HEK293 (cell line): Measurements from ENCODE around the gene C19orf38.
"Not testable (repeated sequence)": the region's sequence is repeated elsewhere in the genome, so short reads cannot be mapped to it uniquely, and the experiment has no call there.

Experiments
- CTCF ChIP-seq: fragments of 450-650 bp; formaldehyde crosslinking; IDR thresholded peaks from 2 replicates; pipeline ENCODE4 v1.5.1; 2016; ENCODE audit warnings: missing biosample characterization, missing genetic modification characterization
- MEIS1 ChIP-seq: sonication (generic); formaldehyde crosslinking; IDR thresholded peaks from 2 replicates; pipeline ENCODE4 v1.8.1; 2022; ENCODE audit warnings: missing genetic modification reagents, mild to moderate bottlenecking, borderline replicate concordance
- ZBTB1 ChIP-seq: fragments of 450-650 bp; formaldehyde crosslinking; IDR thresholded peaks from 2 replicates; pipeline ENCODE4 v1.5.1; 2016; ENCODE audit warnings: missing biosample characterization, missing genetic modification characterization
- ZBTB49 ChIP-seq: fragments of 450-650 bp; formaldehyde crosslinking; IDR thresholded peaks from 2 replicates; pipeline ENCODE4 v1.5.1; 2016; ENCODE audit warnings: missing biosample characterization, missing genetic modification characterization, low read depth
- ZNF174 ChIP-seq: fragments of 450-650 bp; formaldehyde crosslinking; IDR thresholded peaks from 2 replicates; pipeline ENCODE4 v1.5.0; 2017; ENCODE audit warnings: missing biosample characterization, mild to moderate bottlenecking, missing genetic modification characterization
- ZNF23 ChIP-seq: fragments of 450-650 bp; formaldehyde crosslinking; IDR thresholded peaks from 2 replicates; pipeline ENCODE4 v1.5.1; 2016; ENCODE audit warnings: missing biosample characterization, missing genetic modification characterization, borderline replicate concordance
- ZNF26 ChIP-seq: fragments of 450-650 bp; formaldehyde crosslinking; IDR thresholded peaks from 2 replicates; pipeline ENCODE4 v1.5.1; 2016; ENCODE audit warnings: missing biosample characterization, missing genetic modification characterization

GRCh38 chr19:10869872-10870311 lies 21.7 kb downstream of the C19orf38 start:
- TF ChIP-seq ZNF23 (tag by site-specific recombination); ZBTB49; CTCF (tag by site-specific recombination); ZNF26 (tag by site-specific recombination); MEIS1 (CRISPR knock-in tag); ZNF174 (tag by site-specific recombination); ZBTB1 (tag by site-specific recombination): not testable (repeated sequence)
